HG03280 (cell line): Measurements from ENCODE around the gene ARL15.

Experiments used
- ATAC-seq: cut with Tn5 transposase; IDR thresholded peaks from one replicate; pipeline ENCODE4 v1.9.1; 2021; ENCODE audit warnings: mild to moderate bottlenecking, moderate library complexity; ENCODE audit not compliant: unreplicated experiment

The ARL15 gene

GRCh38 chr5:54162184-54162583 lies 148.2 kb downstream of the ARL15 start:
- no peak for ATAC-seq

- ATAC-seq: no peak
Measured at GRCh38 chr5:54160329-54160728, 150.0 kb downstream of the ARL15 start.

- ATAC-seq: no peak
Measured at GRCh38 chr5:54159893-54160195, 150.5 kb downstream of the ARL15 start.

- peak; percentile 57 for ATAC-seq
Measured at GRCh38 chr5:54159153-54159892, 151.1 kb downstream of the ARL15 start.

- ATAC-seq: no peak
Measured at GRCh38 chr5:54156577-54156976, 153.8 kb downstream of the ARL15 start.

- ATAC-seq: no peak
Measured at GRCh38 chr5:54150841-54151240, 159.5 kb downstream of the ARL15 start.

GRCh38 chr5:54148858-54149257 lies 161.5 kb downstream of the ARL15 start:
- ATAC-seq: no peak

GRCh38 chr5:54148067-54148845 lies 162.1 kb downstream of the ARL15 start:
- no peak for ATAC-seq

- ATAC-seq: no peak
Measured at GRCh38 chr5:54146916-54147315, 163.5 kb downstream of the ARL15 start.

- ATAC-seq: no peak
Measured at GRCh38 chr5:54146390-54146789, 164.0 kb downstream of the ARL15 start.

- ATAC-seq: no peak
Measured at GRCh38 chr5:54140247-54140840, 170.0 kb downstream of the ARL15 start.

GRCh38 chr5:54136516-54137440 lies 173.6 kb downstream of the ARL15 start:
- ATAC-seq: no peak

- ATAC-seq: no peak
Measured at GRCh38 chr5:54135042-54135441, 175.3 kb downstream of the ARL15 start.

GRCh38 chr5:54133917-54134316 lies 176.5 kb downstream of the ARL15 start:
- no peak for ATAC-seq

GRCh38 chr5:54120473-54120872 lies 189.9 kb downstream of the ARL15 start:
- ATAC-seq: no peak

- no peak for ATAC-seq
Measured at GRCh38 chr5:54117957-54118356, 192.4 kb downstream of the ARL15 start.

GRCh38 chr5:54115735-54116403 lies 194.5 kb downstream of the ARL15 start:
- ATAC-seq: no peak

- ATAC-seq: no peak
Measured at GRCh38 chr5:54113060-54113459, 197.3 kb downstream of the ARL15 start.

GRCh38 chr5:54109626-54110330 lies 200.6 kb downstream of the ARL15 start:
- ATAC-seq: no peak

- ATAC-seq: no peak
Measured at GRCh38 chr5:54108136-54108535, 202.2 kb downstream of the ARL15 start.
